HEK293T (cell line): ENCODE data around the gene URB1.

ENCODE experiments used
- ARNT ChIP-seq: fragments of 450-650 bp; IDR thresholded peaks from 2 replicates; pipeline ENCODE4 v1.6.1; 2017; ENCODE audit warnings: mild to moderate bottlenecking
- BHLHE40 ChIP-seq: fragments of 450-650 bp; IDR thresholded peaks from 2 replicates; pipeline ENCODE4 v1.6.1; 2016; ENCODE audit warnings: mild to moderate bottlenecking, moderate library complexity, borderline replicate concordance
- CTBP1 ChIP-seq: fragments of 450-650 bp; IDR thresholded peaks from 2 replicates; pipeline ENCODE4 v1.6.1; 2016; ENCODE audit warnings: borderline replicate concordance
- ELF4 ChIP-seq: fragments of 450-650 bp; IDR thresholded peaks from 2 replicates; pipeline ENCODE4 v1.6.1; 2017; ENCODE audit warnings: antibody characterized with exemption
- FOXA1 ChIP-seq: fragments of 450-650 bp; IDR thresholded peaks from 2 replicates; pipeline ENCODE4 v1.6.1; 2016; ENCODE audit warnings: mild to moderate bottlenecking
- FOXK2 ChIP-seq: fragments of 450-650 bp; IDR thresholded peaks from 2 replicates; pipeline ENCODE4 v1.6.1; 2016; ENCODE audit warnings: mild to moderate bottlenecking
- FOXM1 ChIP-seq: fragments of 450-650 bp; IDR thresholded peaks from 2 replicates; pipeline ENCODE4 v1.6.1; 2017; ENCODE audit warnings: mild to moderate bottlenecking, borderline replicate concordance
- HDGF ChIP-seq: fragments of 450-650 bp; IDR thresholded peaks from 2 replicates; pipeline ENCODE4 v1.6.1; 2017; ENCODE audit warnings: antibody characterized with exemption, borderline replicate concordance
- LEF1 ChIP-seq: fragments of 450-650 bp; IDR thresholded peaks from 2 replicates; pipeline ENCODE4 v1.6.1; 2017; ENCODE audit warnings: mild to moderate bottlenecking, borderline replicate concordance
- SP1 ChIP-seq: fragments of 450-650 bp; IDR thresholded peaks from 2 replicates; pipeline ENCODE4 v1.6.1; 2017
- SUZ12 ChIP-seq: fragments of 450-650 bp; IDR thresholded peaks from 2 replicates; pipeline ENCODE4 v1.6.1; 2016; ENCODE audit warnings: mild to moderate bottlenecking
- TARDBP ChIP-seq: fragments of 450-650 bp; IDR thresholded peaks from 2 replicates; pipeline ENCODE4 v1.6.1; 2016
- ZNF384 ChIP-seq: fragments of 450-650 bp; IDR thresholded peaks from 2 replicates; pipeline ENCODE4 v1.6.1; 2016
- TF ChIP-seq, protein P1 (sequence below): fragments of 450-650 bp; IDR thresholded peaks from 2 replicates; pipeline ENCODE4 v1.6.1; 2016

DNA sequence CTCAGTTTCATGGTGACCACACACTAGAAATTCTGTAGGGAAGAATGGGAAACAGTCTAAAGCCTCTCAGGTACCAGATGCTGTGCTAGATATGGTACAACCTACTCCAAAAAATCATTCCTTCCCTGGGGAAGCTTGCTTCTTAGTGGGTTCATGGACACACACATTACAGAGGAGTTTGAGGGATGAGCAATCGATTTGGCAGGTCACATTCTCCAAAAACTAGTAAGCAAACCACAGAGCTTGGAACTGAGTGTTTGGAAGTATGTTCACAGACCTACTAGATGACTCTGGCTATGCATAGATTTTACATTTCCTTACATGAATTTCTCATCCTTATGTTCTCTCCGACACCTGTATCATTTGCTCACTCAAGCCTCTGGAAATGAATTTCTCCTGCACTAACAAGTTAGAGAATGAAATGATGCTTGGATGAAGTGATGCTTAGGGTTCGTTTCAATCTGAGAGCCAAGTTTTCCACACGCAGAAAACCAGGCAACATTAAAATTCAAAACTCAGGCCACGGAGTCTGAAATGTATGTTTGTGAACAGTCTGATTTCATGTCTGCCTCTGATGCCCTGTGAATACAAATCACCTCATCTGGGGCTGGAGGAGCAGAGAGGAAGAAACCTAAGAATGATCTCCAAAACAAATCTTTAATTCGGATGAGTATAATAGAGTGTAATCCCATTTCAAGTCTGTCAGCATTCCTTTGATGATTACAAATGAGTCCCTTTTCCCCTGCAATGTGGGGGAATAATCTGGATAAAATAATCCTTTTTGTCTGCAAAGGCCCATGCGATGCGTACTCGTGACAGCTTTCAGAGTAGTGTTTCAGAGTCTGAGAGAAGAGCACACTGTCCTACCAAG lies 30.7 kb upstream of the URB1 start:
- TF ChIP-seq ZNF384 (no peak), SP1 (no peak), FOXA1 (no peak), ELF4 (no peak), FOXK2 (no peak), FOXM1 (no peak), BHLHE40 (no peak), SUZ12 (no peak), CTBP1 (no peak), HDGF (no peak), ARNT (no peak), LEF1 (no peak), TARDBP (no peak)
- TF ChIP-seq, protein P1, sequence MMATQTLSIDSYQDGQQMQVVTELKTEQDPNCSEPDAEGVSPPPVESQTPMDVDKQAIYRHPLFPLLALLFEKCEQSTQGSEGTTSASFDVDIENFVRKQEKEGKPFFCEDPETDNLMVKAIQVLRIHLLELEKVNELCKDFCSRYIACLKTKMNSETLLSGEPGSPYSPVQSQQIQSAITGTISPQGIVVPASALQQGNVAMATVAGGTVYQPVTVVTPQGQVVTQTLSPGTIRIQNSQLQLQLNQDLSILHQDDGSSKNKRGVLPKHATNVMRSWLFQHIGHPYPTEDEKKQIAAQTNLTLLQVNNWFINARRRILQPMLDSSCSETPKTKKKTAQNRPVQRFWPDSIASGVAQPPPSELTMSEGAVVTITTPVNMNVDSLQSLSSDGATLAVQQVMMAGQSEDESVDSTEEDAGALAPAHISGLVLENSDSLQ = no peak
